ENCODE results near the gene NEK3.
"Not testable (repeated sequence)": the region's sequence is repeated elsewhere in the genome, so short reads cannot be mapped to it uniquely, and the experiment has no call there.

Gene NEK3

DNA sequence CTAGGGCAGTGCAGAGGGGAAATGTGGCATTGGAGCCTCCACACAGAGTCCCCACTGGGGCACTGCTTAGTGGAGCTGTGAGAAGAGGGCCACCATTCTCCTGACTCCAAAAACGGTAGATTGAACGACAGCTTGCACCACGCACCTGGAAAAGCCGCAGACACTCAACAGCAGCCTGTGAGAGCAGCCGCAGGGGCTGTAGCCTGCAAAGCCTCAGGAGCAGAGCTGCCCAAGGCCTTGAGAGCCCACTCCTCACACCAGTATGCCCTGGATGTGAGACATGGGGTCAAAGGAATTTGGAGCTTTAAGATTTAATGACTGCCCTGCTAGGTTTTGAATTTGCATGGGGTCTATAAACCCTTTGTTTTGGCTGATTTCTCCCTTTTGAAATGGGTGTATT is 62.2 kb downstream of the NEK3 start:
- Histone ChIP-seq H3K4me3 (ENCODE audit: low read depth in 1 of 2, low read length in 1 of 2) (no peak overlapping the region), H3K27ac (no peak overlapping the region), H3K9me3 (no peaks in the 10 kb centered on the region), H3K36me3 (no peaks in the 10 kb centered on the region), H3K27me3 (no peaks in the 10 kb centered on the region), H3K4me1 (ENCODE audit: control insufficient read depth in 1 of 2, insufficient read depth in 1 of 2, low read depth in 1 of 2, low read length in 1 of 2) (no peaks in the 10 kb centered on the region)
- TF ChIP-seq, protein P1, sequence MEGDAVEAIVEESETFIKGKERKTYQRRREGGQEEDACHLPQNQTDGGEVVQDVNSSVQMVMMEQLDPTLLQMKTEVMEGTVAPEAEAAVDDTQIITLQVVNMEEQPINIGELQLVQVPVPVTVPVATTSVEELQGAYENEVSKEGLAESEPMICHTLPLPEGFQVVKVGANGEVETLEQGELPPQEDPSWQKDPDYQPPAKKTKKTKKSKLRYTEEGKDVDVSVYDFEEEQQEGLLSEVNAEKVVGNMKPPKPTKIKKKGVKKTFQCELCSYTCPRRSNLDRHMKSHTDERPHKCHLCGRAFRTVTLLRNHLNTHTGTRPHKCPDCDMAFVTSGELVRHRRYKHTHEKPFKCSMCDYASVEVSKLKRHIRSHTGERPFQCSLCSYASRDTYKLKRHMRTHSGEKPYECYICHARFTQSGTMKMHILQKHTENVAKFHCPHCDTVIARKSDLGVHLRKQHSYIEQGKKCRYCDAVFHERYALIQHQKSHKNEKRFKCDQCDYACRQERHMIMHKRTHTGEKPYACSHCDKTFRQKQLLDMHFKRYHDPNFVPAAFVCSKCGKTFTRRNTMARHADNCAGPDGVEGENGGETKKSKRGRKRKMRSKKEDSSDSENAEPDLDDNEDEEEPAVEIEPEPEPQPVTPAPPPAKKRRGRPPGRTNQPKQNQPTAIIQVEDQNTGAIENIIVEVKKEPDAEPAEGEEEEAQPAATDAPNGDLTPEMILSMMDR (IDR thresholded peaks at IDR 0.05): no peak

DNA sequence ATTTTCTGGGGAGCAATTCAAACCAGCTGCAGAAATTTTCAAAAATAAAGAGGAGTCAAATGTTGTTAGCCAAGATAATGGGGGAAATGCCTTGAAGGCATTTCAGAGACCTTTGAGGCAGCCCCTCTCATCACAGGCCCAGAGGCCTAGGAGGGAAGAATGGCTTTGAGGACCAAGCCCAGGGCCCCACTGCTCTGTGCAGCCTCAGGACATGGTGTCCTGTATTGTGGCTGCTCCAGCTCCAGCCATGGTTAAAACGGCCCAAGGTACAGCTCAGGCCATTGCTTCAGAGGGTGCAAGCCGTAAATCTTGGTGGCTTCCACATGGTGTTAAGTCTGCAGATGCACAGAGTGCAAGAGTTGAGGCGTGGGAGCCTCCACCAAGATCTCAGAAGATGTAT is 62.6 kb downstream of the NEK3 start:
- Histone ChIP-seq H3K4me3 (ENCODE audit: low read depth in 1 of 2, low read length in 1 of 2) (no peak overlapping the region), H3K36me3 (no peaks in the 10 kb centered on the region), H3K27ac (no peak overlapping the region), H3K27me3 (no peaks in the 10 kb centered on the region), H3K4me1 (ENCODE audit: control insufficient read depth in 1 of 2, insufficient read depth in 1 of 2, low read depth in 1 of 2, low read length in 1 of 2) (no peaks in the 10 kb centered on the region), H3K9me3 (no peaks in the 10 kb centered on the region)
- TF ChIP-seq, protein P1 (IDR thresholded peaks at IDR 0.05): no peak

DNA sequence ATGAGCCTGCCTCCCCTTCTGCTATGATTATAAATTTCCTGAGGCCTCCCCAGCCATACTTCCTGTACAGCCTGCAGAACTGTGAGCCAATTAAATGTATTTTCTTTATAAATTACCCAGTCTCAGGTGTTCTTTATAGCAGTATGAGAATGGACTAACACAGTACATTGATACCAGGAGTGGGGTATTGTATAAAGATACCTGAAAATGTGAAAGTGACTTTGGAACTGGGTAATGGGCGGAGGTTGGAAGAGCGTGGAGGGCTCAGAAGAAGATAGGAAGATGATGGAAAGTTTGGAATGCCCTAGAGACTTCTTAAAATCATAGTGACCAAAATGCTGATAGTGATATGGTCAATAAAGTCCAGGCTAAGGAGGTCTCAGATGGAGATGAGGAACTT is 63.3 kb downstream of the NEK3 start:
- no peaks in the 10 kb centered on the region for H3K4me1 ChIP-seq (ENCODE audit: control insufficient read depth in 1 of 2, insufficient read depth in 1 of 2, low read depth in 1 of 2, low read length in 1 of 2)
- H3K27me3 ChIP-seq: no peaks in the 10 kb centered on the region
- H3K27ac ChIP-seq: no peak overlapping the region
- no peaks in the 10 kb centered on the region for H3K9me3 ChIP-seq
- no peak overlapping the region for H3K4me3 ChIP-seq (ENCODE audit: low read depth in 1 of 2, low read length in 1 of 2)
- H3K36me3 ChIP-seq: no peaks in the 10 kb centered on the region
- TF ChIP-seq, protein P1 (IDR thresholded peaks at IDR 0.05): no peak

DNA sequence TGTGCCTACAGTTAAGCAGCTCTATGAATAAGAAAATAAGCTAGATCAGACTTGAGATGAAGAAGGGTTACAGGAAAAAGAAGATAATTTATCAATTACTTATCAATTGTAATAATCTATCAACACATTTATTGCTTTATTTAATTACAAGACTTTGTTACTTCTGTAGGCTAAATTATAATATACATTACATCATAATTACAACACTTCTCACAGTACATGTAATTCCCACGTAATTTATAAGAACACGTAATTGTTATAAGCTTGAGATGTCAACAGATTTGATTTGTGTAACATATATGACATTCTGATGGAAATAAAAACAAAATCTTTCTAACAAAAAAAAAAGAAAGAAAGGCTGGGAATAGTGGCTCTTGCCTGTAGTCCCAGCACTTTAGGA is 67.3 kb downstream of the NEK3 start:
- Histone ChIP-seq H3K9me3 (no peaks in the 10 kb centered on the region), H3K27me3 (no peaks in the 10 kb centered on the region), H3K27ac (no peak overlapping the region), H3K4me1 (ENCODE audit: control insufficient read depth in 1 of 2, insufficient read depth in 1 of 2, low read depth in 1 of 2, low read length in 1 of 2) (no peaks in the 10 kb centered on the region), H3K4me3 (ENCODE audit: low read depth in 1 of 2, low read length in 1 of 2) (no peak overlapping the region), H3K36me3 (no peaks in the 10 kb centered on the region)
- TF ChIP-seq, protein P1 (IDR thresholded peaks at IDR 0.05): no peak

DNA sequence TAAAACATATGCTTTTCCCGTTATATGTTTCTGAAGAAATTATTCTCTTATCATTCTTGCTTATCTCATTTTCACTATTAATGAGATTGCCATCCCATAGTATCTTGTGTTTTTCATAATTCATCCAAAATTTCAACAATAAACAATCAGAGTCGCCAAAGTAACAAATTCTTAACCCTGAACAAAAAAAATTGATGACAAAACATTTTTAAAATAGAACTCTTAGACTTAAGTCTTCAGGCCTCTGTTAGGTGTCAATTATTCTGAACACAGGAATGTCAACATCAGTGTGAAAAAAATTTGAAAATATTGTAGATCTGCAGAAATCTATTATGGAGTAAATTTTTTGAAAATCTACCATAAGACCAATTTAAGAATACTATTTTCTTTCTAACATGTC is 67.9 kb downstream of the NEK3 start:
- H3K9me3 ChIP-seq: no peaks in the 10 kb centered on the region
- H3K27me3 ChIP-seq: no peaks in the 10 kb centered on the region
- no peak overlapping the region for H3K4me3 ChIP-seq (ENCODE audit: low read depth in 1 of 2, low read length in 1 of 2)
- H3K27ac ChIP-seq: no peak overlapping the region
- TF ChIP-seq, protein P1 (IDR thresholded peaks at IDR 0.05): no peak
- no peaks in the 10 kb centered on the region for H3K36me3 ChIP-seq
- no peaks in the 10 kb centered on the region for H3K4me1 ChIP-seq (ENCODE audit: control insufficient read depth in 1 of 2, insufficient read depth in 1 of 2, low read depth in 1 of 2, low read length in 1 of 2)

DNA sequence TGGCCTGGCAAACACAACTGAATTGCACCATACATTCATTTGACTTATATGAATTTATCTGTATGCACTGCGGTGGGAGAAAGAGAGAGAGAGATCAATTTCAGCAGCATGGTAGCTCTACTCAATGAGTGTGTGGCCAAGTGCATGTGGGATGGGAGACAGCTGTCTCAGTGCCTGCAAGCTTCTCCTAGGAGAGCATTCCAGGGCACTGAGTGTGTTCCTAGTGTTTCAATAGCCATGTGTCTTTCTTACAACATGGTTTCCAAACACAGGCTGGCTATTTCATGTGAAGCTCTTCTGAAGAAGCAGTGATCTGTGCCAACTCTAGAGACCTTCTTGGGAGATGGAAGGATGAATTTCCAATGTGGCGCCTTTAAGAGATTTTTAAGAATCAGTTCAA is 74.0 kb downstream of the NEK3 start:
- no peaks in the 10 kb centered on the region for H3K9me3 ChIP-seq
- no peak overlapping the region for H3K4me3 ChIP-seq (ENCODE audit: low read depth in 1 of 2, low read length in 1 of 2)
- no peaks in the 10 kb centered on the region for H3K36me3 ChIP-seq
- H3K27ac ChIP-seq: no peak overlapping the region
- TF ChIP-seq, protein P1 (IDR thresholded peaks at IDR 0.05): no peak
- no peaks in the 10 kb centered on the region for H3K4me1 ChIP-seq (ENCODE audit: control insufficient read depth in 1 of 2, insufficient read depth in 1 of 2, low read depth in 1 of 2, low read length in 1 of 2)
- H3K27me3 ChIP-seq: no peaks in the 10 kb centered on the region

DNA sequence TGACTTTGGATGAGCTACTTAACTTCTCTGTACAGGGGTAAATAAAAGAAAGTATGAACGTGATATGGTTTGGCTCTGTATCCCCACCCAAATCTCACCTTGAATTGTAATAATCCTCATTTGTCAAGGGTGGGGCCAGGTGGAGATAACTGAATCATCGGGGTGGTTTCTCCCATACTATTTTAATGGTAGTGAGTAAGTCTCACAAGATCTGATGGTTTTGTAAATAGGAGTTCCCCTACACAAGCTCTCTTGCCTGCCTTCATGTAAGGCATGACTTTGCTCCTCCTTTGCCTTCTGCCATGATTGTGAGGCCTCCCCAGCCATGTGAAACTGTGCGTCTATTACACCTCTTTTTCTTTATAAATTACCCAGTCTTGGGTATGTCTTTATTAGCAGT is 74.4 kb downstream of the NEK3 start:
- not testable (repeated sequence) for H3K36me3 ChIP-seq; H3K4me3 ChIP-seq (ENCODE audit: low read depth in 1 of 2, low read length in 1 of 2); H3K4me1 ChIP-seq (ENCODE audit: control insufficient read depth in 1 of 2, insufficient read depth in 1 of 2, low read depth in 1 of 2, low read length in 1 of 2); H3K27me3 ChIP-seq; H3K27ac ChIP-seq; H3K9me3 ChIP-seq
